NCI-H1105 treated with DMSO at 0.1 percent for 48 hours (cell line): ENCODE measurements around the gene EFHC1.
"Not testable (repeated sequence)": the region's sequence is repeated elsewhere in the genome, so short reads cannot be mapped to it uniquely, and the experiment has no call there.

Experiments
- DNase-seq: peaks from one replicate; lab custom pipeline; 2025; lab: John Stamatoyannopoulos, UW

Gene EFHC1, protein sequence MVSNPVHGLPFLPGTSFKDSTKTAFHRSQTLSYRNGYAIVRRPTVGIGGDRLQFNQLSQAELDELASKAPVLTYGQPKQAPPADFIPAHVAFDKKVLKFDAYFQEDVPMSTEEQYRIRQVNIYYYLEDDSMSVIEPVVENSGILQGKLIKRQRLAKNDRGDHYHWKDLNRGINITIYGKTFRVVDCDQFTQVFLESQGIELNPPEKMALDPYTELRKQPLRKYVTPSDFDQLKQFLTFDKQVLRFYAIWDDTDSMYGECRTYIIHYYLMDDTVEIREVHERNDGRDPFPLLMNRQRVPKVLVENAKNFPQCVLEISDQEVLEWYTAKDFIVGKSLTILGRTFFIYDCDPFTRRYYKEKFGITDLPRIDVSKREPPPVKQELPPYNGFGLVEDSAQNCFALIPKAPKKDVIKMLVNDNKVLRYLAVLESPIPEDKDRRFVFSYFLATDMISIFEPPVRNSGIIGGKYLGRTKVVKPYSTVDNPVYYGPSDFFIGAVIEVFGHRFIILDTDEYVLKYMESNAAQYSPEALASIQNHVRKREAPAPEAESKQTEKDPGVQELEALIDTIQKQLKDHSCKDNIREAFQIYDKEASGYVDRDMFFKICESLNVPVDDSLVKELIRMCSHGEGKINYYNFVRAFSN

DNA sequence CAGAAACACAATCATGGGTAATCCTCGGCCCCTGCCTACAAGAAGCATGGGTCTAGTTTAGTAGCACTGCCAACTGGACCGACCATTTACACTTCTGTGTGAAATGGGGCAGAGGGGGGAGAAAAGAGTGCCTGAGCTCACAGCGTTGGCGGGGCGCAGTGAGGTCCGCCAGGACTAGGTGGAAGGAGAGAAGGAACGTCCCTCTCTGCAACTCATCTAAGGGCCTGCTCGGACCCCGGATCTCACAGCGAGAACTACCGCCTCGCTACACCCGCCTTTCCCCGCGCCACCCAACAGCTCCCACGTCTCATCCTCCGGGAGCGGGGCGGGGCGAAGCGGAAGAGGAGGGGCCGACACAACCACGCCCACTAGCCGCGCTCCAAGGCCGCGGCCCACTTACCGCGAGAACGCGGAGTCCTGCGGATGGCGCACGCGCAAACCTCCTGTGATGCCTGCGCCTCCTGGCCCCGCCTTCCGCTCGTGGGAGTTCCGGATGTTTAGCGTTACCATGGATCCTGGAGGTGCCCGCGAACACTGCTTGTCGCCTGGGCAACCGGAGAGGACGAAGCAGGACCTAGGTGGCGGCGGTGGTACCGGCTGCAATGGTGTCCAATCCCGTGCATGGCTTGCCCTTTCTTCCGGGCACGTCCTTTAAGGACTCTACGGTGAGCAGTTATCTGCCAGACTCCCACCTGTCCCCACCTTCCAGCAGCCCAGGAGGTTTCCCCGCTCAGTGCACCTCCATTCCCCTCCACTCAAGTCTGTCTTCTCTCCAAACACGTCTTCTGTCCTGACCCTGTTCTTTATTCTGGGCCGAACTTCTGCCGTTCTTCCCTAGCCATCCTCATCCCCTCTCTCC, at the start of gene EFHC1:
Gene EFHC1 (plus strand): TSS at position 534 of the 859 bp plus-strand sequence. CDS start 69 bp downstream, at position 603.
- DNase-seq, result peak; percentile 99

DNA sequence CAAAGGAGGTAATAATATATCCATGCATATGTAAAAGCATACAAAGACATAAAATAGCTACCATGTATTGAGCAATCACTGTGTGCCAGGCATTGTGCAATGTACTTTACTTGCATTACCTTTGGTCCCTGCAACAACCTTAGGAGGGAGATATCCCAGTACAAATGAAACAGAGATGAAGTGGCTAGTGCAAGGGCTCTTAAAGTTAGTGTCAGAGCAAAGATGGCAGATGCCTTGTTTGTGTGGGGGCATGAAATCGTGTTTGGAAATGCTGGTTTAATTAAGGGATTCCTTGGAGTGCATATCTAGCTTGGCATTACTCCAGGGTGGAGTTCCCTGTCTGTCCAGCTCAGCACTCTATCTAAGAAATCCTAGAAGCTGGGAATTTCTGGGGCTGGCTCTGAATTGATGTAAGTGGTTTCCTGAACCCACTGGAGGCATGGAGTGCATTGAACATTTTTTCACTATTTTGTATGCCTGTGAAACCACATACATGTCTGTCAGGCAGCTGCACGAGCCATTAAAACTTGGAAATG, 48.4 kb upstream of the EFHC1 start:
- peak; percentile 20 for DNase-seq

DNA sequence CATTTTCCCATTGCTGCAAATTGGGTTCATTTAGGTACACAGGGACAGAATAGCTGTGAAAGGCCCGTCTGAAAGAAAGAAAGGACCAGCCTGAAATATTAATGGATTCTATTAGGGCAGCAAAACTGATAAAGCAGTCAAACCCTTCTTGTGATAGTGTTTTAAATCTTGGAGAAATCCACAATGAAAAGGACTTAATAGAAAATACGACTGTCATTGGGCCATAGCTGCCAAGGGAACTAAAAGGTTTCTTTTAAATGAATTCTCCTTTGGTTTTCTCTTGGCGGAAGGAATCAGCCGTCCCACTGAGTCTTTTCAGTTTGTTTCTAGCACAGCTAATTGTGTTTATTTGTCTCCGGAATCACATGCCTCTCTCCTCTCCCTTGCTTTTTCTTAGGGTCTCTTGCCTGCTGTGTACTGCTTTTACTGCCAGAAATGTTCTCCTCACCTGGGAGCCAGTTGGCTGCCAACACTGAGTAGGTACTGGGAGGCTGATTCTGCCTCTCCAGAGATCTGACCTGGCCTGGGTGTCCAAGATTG, 46.9 kb upstream of the EFHC1 start:
- no peak for DNase-seq

DNA sequence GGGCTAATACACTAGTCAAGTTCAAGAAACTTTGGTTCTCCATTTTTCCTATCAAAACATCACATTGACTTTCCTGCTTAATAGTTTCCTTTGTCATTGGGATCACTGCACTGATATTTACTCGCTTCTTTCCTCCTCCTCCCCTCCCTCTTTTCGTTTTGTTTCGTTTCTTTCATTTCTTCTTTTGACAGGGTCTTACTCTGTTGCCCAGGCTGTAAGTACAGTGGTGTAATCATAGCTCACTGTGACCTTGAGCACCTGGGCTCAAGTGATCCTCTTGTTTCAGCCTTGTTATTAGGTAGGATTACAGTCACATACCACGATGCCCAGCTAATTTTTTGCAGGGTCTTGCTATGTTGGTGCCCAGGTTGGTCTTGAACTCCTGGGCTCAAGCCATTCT, 45.9 kb upstream of the EFHC1 start:
- no peak for DNase-seq

DNA sequence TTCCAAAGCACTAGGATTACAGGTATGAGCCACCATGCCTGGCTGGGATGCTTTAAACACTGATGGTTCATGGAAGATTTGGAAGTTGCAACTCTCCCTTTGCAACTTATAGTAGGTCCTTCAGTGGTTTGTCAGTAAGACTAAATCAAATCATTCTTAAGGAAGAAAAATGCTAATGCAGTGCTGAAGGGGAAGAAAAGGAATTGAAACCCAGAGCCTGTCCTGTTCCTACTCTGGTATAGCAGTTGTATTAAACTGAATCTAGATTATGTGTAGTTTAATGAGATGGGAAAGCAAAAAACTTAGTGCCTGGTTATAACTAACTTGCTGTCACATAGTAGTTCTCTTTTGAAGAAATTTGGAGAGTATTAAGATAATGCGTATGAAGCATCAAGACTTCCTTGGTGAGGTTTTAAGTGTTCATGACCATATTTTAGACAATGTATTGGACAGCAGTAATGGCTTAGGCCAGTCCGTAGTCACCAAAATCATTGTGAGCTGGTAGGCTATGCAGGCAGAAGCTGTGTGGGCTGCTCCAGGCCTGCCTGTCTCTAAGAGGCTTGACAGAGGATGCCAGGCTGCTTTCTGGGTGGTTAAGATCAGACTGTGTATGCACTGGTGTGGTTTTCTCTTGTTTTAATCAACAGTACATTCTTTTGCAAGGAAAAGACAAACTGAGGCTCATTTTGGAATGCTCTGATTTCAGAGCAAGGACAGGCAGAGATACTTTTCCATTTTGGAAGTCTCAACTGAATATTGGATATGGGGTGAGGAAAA, 44.2 kb upstream of the EFHC1 start:
- DNase-seq, result no peak

DNA sequence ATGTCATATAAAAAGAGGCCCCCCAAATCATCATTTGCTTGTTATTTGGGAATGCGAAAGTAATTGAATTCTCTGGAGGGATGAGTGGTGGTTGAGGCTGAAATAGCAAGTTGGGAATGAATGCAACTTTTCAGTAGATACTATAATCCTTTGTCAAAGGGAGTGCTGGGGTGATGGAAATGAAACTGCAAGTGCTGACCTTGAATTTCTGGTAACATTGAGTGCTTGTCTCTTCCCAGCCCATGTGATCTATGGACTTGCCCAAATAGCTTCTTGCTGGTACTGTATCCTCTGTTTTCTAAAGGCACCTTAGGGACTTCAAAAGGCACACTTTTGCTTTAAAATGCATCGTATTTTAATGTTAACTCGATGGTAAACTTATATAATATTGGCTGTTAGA, 43.4 kb upstream of the EFHC1 start:
- no peak for DNase-seq

DNA sequence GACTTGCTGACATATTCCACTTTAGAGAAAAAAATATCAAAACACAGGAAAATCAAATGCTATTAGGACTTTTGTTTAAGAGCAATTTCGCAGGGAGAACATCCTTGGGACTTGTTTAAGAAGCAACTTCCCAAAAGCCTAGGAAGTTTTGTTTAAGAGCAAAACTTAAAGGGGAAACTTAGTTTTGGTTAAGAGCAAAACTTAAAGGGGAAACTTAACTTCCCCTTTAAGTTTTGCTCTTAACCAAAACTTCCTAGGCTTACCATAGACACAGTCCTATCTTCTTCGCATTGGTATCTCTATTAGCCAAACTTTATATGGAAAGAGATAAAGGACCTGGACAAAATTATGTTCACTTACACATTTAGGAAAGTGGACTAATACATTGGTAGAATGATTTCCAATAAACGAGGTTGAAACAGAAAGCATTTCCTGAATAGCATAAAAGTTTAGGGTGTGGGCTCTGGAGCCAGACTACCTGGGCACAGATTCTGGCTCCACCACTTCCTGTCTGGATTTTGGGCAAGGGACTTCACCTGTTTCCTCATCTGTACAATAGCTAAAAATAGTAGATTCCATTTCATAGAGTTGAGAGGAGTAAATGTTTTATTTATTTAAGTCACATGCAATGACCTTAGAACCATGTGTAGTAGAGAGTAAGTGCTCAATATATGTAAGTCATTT, 42.5 kb upstream of the EFHC1 start:
- no peak for DNase-seq

DNA sequence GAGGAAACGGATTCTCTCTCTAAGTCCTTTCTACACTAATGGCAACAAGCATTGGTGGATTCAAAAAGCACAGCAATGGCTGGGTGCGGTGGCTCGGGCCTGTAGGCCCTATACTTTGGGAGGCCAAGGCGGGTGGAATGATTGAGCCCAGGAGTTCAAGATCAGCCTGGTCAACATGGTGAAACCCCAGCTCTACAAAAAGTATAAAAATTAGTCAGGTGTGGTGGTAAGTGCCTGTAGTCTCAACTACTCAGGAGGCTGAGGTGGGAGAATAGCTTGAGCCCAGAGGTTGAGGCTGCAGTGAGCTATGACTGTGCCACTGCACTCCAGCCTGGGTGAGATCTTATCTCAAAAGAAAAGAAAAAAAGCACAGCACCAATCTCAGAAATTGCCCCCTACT, 38.9 kb upstream of the EFHC1 start:
- no peak for DNase-seq

DNA sequence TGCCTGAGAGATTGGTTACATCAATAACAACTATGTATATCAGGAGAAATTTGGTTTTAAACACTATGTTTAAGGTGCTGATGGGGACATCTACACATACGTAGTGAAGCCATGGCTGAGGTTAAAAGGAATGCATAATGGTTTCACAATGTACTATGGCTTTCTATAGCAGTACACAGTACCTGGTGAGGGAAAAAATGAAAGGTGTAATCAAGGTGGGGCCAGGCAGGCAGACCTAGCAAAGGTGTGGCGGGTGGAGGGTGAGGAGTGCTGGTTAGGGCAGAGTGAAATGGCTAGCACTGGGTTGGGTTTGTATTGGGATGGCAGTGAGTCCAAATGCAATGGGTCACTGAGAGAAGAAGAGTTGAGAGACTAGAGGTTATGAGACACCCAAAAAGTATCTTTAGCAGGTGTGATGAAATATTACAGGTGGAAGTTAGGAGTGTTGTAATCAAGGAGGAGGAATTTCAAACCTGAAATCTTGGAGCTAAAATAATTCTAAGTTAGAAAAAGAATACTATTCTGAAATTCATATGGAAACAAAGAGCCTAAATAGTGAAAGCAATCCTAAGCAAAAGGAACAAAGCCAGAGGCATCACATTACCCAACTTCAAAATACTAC, 35.9 kb upstream of the EFHC1 start:
- no peak for DNase-seq

DNA sequence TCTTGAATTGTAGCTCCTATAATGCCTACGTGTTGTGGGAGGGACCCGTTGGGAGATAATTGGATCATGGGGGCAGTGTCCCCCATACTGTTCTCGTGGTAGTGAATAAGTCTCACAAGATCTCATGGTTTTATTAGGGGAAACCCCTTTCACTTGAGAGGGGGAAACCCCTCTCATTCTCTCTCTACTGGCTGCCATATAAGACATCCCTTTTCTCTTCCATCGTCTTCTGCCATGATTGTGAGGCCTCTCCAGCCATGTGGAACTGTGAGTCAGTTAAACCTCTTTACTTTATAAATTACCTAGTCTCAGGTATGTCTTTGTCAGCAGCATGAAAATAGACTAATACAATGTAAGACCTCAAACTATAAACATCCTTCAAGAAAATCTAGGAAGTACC, 35.1 kb upstream of the EFHC1 start:
- no peak for DNase-seq

DNA sequence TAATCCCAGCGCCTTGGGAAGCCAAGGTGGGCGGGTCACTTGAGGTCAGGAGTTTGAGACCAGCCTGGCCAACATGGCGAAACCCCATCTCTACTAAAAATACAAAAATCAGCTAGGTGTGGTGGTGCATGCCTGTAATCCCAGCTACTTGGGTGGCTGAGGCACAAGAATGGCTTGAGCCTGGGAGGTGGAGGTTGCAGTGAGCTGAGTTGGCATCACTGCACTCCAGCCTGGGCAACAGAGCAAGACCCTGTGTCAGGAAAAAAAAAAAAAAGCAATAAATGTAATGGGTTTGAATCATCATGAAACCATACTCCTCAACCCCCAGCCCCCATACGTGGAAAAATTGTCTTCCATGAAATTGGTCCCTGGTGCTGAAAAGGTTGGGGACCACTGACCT, 32.0 kb upstream of the EFHC1 start:
- not testable (repeated sequence) for DNase-seq

DNA sequence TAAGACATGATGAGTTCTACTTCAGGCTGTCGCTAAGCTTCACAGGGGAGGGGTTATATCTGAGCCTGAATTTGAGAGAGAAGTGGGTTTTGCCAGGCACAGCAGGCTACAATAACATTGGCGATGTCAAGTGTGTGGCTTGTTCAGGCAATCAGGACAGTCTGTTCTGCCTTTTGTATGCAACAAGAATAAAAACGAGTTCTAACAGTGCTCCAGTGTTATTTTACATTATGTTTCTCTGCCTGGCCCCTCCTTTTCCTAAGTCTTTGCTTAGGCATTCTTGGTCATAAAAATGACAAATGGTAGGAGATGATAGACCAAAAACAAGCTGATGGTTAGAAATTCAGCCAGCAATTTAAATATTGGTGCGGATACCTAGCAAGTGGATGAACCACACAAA, 31.4 kb upstream of the EFHC1 start:
- peak; percentile 10 for DNase-seq

DNA sequence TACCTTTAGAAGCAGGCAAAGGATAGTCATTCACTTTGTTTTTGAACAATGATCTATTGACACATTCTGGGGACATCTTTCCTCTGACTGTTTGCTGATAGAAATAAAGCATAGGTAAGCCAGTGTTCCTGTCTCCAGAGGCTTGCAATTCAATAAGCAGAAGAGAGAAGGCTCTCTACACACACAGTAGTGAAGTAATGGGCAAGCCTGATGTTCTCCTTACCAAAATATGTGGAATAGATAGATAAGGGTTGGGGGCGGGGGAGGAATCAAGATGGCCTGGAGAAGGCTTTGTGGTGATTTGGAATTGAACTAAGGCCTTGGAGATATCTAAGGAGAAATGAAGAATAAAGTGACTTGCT, 30.9 kb upstream of the EFHC1 start:
- DNase-seq, result no peak

DNA sequence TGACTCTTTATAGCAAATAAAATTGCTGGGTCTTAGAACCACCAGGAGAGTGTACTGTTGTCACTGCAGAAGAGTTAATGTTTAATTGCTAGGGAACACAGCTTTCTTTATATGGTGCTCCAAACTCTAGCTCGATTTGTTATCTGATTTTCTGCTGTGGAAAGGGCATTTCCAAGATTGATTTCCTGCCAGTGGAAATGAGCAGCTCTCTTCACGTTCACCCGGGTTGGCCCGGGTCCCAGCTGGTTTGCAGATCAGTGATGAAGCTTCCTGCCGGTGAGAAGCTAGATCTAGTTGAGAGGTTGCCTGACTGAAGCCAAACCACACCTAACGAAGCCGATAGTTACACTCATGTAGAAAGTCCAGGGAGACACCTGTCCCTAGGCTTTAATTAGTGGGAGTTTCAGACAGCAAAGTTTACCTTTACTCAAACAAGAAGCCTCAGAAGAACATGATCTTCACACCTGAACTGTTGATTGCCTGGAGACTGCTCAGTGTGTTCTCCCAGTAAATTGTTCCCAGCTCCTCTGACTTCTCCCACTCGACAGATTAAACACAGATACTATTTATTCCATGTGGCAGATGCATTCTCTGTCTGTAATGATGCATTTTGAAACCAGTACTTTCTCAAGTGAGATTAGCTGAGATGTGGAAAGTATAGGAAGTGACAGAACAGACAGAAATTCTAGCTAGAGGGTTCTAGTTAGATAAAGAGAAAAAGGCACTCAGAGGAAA, 30.3 kb upstream of the EFHC1 start:
- peak; percentile 75 for DNase-seq

DNA sequence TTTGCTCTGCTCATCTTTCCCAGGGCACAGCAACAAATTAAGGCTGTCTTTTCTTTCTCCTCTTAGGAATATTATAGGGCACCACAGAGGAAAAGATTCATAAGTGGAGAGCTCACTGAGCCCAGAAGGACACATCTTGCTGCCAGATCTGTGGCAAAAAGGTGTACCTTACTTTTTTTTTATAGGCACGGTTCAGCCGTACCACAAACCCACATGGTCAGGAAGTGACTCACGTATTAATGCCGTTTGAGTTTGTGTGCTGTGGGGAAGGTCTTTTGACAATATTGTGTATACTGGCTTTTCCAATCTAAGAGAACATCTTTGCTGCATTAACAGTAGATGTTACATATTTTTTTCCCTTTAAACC, 29.8 kb upstream of the EFHC1 start:
- peak; percentile 10 for DNase-seq

DNA sequence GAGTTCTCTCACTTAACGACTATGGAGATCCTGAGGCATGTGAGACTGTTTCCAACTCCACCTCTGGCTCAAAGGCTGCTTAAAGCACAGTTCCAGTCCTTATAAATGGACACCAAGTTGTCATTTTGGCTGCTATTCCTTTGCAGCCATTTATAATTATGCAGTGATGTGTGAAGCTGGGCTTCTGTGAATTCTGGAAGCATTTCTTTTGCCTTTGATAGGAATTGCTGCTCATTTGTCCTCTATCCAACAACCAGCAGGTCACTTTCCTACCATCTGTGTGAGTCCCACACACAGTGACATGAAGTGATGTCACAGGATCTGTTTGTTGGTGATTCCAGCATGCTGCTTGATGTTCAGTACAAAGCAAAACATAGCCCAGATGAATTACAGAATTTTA, 28.5 kb upstream of the EFHC1 start:
- no peak for DNase-seq

DNA sequence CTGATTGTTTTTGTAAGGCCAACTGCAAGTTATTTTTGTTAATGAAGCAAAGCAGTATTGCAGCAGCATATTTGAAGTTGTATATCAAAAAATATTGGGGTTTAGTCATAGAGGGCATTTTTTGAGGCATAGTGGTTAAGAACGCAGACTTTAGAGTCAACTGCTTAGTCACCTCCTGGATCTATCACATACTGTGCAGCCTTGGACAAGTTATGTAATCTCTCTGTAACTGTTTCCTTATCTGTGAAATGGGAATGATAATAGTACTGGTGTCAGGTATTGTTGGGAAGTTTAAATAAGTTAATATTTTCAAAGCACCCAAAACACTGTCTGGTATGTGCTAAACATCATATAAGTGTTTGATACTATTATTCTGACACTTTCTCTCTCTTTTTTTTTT, 27.2 kb upstream of the EFHC1 start:
- no peak for DNase-seq

DNA sequence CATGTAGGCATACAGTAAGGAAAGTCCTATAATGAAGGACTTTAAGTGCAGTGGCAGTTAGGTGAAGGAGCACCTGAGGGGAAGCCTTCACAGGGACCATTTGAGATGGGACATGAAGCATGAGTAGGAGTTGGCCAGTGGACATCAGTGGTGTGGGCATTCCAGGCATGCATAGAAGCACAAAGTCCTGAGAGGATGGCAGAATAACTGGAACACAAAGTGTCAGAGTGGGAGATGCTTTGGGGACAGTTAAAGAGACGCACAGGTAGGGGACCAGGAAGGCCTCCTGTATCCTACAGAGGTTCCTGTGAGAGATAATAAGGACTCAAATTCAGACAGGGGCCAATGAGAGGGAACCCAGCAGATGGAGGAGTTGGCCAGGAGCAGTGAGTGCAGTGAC, 26.4 kb upstream of the EFHC1 start:
- no peak for DNase-seq

DNA sequence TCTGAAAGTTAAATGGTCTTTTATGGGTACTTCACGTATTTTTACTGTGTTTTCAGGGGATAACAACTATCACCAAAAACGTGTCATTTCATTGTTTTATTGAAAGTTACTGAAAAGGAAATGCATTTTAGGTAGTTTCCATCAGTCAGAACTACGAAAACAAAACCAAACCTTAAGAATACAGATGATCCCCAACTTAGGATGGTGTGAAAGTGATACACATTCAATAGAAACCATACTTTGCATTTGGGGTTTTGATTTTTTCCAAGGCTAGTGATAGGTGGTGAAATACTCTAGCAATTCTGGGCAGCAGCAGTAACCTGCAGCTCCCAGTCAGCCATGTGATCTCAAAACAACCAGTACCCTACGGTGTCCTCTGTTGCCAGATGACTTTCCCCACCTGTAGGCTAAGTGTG, 25.9 kb upstream of the EFHC1 start:
- DNase-seq, result no peak

DNA sequence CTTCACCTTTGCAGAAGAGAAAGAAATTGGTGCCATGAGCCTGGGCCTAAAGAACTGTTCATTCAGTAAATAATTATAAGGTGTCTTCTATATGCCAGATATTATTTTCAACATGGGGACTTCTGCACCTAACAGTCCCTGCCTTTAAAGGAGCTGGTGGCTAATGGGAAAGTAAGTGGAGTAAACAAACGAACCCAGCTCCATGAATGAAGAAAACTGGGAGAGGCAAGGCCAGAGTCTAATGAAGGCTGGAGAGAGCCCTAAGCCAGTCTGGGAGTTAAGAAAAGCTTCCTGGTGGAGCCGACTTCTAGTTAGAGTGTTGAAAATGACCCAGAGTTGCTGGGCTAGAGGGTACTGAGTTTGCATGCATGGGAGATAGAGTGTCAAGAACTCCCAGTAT, 24.2 kb upstream of the EFHC1 start:
- DNase-seq, result no peak
